Measurements from ENCODE around the gene TMEM37. TPM values are rescaled to one million over a fixed set of nuclear protein-coding genes. Genes with fewer than 3 reads are reported as not detected.

The TMEM37 gene
- total and polyA plus RNA-seq, 9 of the 15 experiments (the other 6 are each of a cell fraction or from before 2014, with no cell fraction given), result 0.03 to 0.64 (median 0.31) TPM; not detected in 1

DNA sequence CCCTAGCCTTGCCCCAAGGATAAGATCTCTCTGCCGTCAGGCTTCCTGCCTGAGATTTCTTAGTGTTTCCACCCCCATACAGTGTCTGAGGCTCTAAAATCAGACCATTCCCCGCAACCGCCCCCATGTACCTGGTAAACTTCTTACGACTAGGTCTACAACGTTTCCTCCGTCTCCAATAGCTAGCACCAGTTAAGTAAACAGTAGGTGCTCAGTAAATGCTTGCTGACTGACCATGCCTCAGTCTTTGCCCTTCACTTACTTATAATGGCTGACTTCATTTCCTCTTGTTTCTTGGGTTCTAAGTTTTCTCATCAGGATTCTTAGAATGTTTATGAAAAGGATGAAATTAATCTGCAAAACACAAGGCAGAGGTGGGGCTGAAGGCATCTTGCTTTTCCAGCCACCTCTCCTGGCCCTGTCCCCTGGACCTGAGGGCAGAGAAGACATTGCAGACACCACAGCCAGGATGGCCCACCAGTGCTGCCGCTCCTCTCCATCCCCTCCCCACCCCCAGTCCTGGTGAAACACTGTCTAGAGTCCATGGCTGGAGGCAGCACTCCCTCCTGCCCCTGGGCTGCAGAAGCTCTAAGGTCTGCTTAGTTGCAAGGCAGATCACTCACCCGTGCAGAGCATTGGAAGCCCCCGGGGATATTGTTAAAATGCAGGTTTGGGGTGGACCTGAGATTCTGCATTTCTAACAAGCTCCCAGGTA lies 16.9 kb downstream of the TMEM37 start:
- peaks cover 28 to 61% of the 10 kb centered on the region in 2 experiments for H3K27me3 ChIP-seq (ENCODE audit: control insufficient read depth in 2 of 2, insufficient read depth in 2 of 2, low read length in 2 of 2)
- no peak for FAIRE-seq
- under 1% methylated on average over 9 of the region's 9 CpGs for WGBS (ENCODE audit: insufficient coverage, low coverage, missing lambda C conversion rate)

GRCh38 chr2:119449521-119449920 lies 17.9 kb downstream of the TMEM37 start:
- ATAC-seq (no peak), FAIRE-seq (no peak), DNase-seq (ENCODE audit: extremely low read depth in 1 of 4, low spot score in 3 of 4) (no peak)
- H4K20me1 ChIP-seq (replicated peaks; ENCODE audit: control insufficient read depth, insufficient read depth, low read length), result no peaks in the 10 kb centered on the region; the same call in 1 of the 2 replicates
- in situ Hi-C loops (cut with MboI) (no loop called here), intact Hi-C loops (cut with micrococcal nuclease) (loop anchor here (5.0 kb wide), 1 partner anchor 37 kb away; no protein-coding TSS in a partner anchor)
- ChIA-PET CTCF (ENCODE audit: low intra/inter-chr PET ratio) (no interaction called here), POLR2A (no interaction called here)
- H3K4me2 ChIP-seq (ENCODE audit: insufficient read depth, low read length), result no peak overlapping the region
- TF ChIP-seq ELF4 (CRISPR knock-in tag; IDR thresholded peaks at IDR 0.05), result no peak
- no peaks in the 10 kb centered on the region for H3K9me1 ChIP-seq (ENCODE audit: control insufficient read depth, insufficient read depth, low read length)
- no peaks in the 10 kb centered on the region for H3K4me1 ChIP-seq (replicated peaks in 1 of 2; ENCODE audit: control insufficient read depth in 2 of 2, insufficient read depth in 2 of 2, low read length in 2 of 2)
- H3K79me2 ChIP-seq (ENCODE audit: control insufficient read depth, insufficient read depth, low read length), result no peaks in the 10 kb centered on the region
- H2AFZ ChIP-seq (ENCODE audit: low read depth, low read length), result no peak overlapping the region
- no peaks in the 10 kb centered on the region for H3K9me3 ChIP-seq (replicated peaks; ENCODE audit: control insufficient read depth, insufficient read depth, low read depth, low read length)
- H3K36me3 ChIP-seq (ENCODE audit: control insufficient read depth, insufficient read depth, low read length), result no peaks in the 10 kb centered on the region
- H3K4me3 ChIP-seq, result no peak overlapping the region
- no TSS peak for BruUV-seq (replicated peaks)
- 3% methylated on average over 3 of the region's 3 CpGs for WGBS (ENCODE audit: insufficient coverage, low coverage, missing lambda C conversion rate)
- H3K9ac ChIP-seq (ENCODE audit: insufficient read depth in 1 of 2, low read depth in 2 of 2, low read length in 2 of 2), result no peak overlapping the region
- H3K27ac ChIP-seq (ENCODE audit: extremely low read depth, low read depth, low read length), result no peak overlapping the region
- peaks cover 30 to 62% of the 10 kb centered on the region in 2 experiments for H3K27me3 ChIP-seq (ENCODE audit: control insufficient read depth in 2 of 2, insufficient read depth in 2 of 2, low read length in 2 of 2)

More for the DNA sequence above, 16.9 kb downstream of the TMEM37 start:
- no peak overlapping the region for H3K4me2 ChIP-seq (ENCODE audit: insufficient read depth, low read length)
- DNase-seq (ENCODE audit: extremely low read depth in 1 of 4, low spot score in 3 of 4), result no peak
- H3K9me1 ChIP-seq (ENCODE audit: control insufficient read depth, insufficient read depth, low read length), result no peaks in the 10 kb centered on the region
- no peaks in the 10 kb centered on the region for H3K9me3 ChIP-seq (replicated peaks; ENCODE audit: control insufficient read depth, insufficient read depth, low read depth, low read length)
- H3K9ac ChIP-seq (ENCODE audit: insufficient read depth in 1 of 2, low read depth in 2 of 2, low read length in 2 of 2), result no peak overlapping the region
- no peak overlapping the region for H3K4me3 ChIP-seq
- H3K4me1 ChIP-seq (replicated peaks in 1 of 2; ENCODE audit: control insufficient read depth in 2 of 2, insufficient read depth in 2 of 2, low read length in 2 of 2), result no peaks in the 10 kb centered on the region
- POLR2A ChIA-PET, result no interaction called here
- no peak overlapping the region for H3K27ac ChIP-seq (ENCODE audit: extremely low read depth, low read depth, low read length)
- H4K20me1 ChIP-seq (replicated peaks; ENCODE audit: control insufficient read depth, insufficient read depth, low read length), result no peaks in the 10 kb centered on the region; the same call in 1 of the 2 replicates
- BruUV-seq (replicated peaks), result no TSS peak
- ATAC-seq, result peak; percentile 58; the same call in 2 of the 3 replicates
- TF ChIP-seq CEBPG (CRISPR knock-in tag; IDR thresholded peaks at IDR 0.05) (no peak), CEBPG (tag; conservative IDR thresholded peaks at IDR 0.05 in 1 of 2, IDR thresholded peaks at IDR 0.05 in 1 of 2) (0 out of 4 replicates have a peak, but pooled peaks of 1 of the 2 experiments have one; percentile 6), RCOR1 (IDR thresholded peaks at IDR 0.05; ENCODE audit: borderline replicate concordance in 1 of 2, low read depth in 2 of 2, low read length in 2 of 2) (0 out of 4 replicates have a peak, but pooled peaks of 1 of the 2 experiments have one; percentile 20), ZNF263 (CRISPR knock-in tag; IDR thresholded peaks at IDR 0.05; ENCODE audit: borderline replicate concordance) (no peak), TEAD2 (tag; IDR thresholded peaks at IDR 0.05) (no peak), ZKSCAN8 (CRISPR knock-in tag; IDR thresholded peaks at IDR 0.05) (peak; percentile 98), ZNF780A (CRISPR knock-in tag; IDR thresholded peaks at IDR 0.05) (no peak), NR2F6 (CRISPR knock-in tag; IDR thresholded peaks at IDR 0.05) (no peak), MYNN (IDR thresholded peaks at IDR 0.05) (no peak), MYNN (CRISPR knock-in tag; IDR thresholded peaks at IDR 0.05) (no peak)
- CTCF ChIA-PET (ENCODE audit: low intra/inter-chr PET ratio), result interaction anchor here (0.5 kb wide), 1 partner anchor 36 kb away, joined by 3 read pairs; no protein-coding TSS in a partner anchor
- H3K79me2 ChIP-seq (ENCODE audit: control insufficient read depth, insufficient read depth, low read length), result no peaks in the 10 kb centered on the region
- in situ Hi-C loops (cut with MboI) (no loop called here), intact Hi-C loops (cut with micrococcal nuclease) (loop anchor here (5.0 kb wide), 1 partner anchor 36 kb away; no protein-coding TSS in a partner anchor)
- no peaks in the 10 kb centered on the region for H3K36me3 ChIP-seq (ENCODE audit: control insufficient read depth, insufficient read depth, low read length)
- no peak overlapping the region for H2AFZ ChIP-seq (ENCODE audit: low read depth, low read length)

Data from K562 (cell line).